ENCODE results near the gene COPG2. TPM values are rescaled to one million over a fixed set of nuclear protein-coding genes. Genes with fewer than 3 reads are reported as not detected.

COPG2 gene
- total and polyA plus RNA-seq, 2 of the 4 experiments (the other 2 are of a cell fraction), result 18.1 to 50.0 TPM

- ChIA-PET POLR2A (ENCODE audit: unreplicated experiment) (interaction anchor here (0.6 kb wide), 1 partner anchor 55 kb away, joined by 3 read pairs; no protein-coding TSS in a partner anchor), CTCF (no interaction called here)
- Histone ChIP-seq H3K9me1 (ENCODE audit: insufficient read depth, low read length) (no peaks in the 10 kb centered on the region), H2BK5ac (ENCODE audit: low read depth, low read length, poor library complexity, severe bottlenecking) (no peak overlapping the region), H4K8ac (ENCODE audit: low read depth in 2 of 2, low read length in 2 of 2) (no peak overlapping the region), H2AK9ac (replicated peaks; ENCODE audit: low read depth, low read length, poor library complexity) (no peak overlapping the region), H3K4me3 (ENCODE audit: insufficient read depth, low read depth, low read length) (no peak overlapping the region), H3K4me2 (ENCODE audit: low read depth, low read length) (no peak overlapping the region), H4K91ac (ENCODE audit: insufficient read depth, low read depth, low read length) (no peak overlapping the region), H3K36me3 (ENCODE audit: control insufficient read depth, insufficient read depth, low read length) (no peaks in the 10 kb centered on the region), H3K27ac (ENCODE audit: insufficient read depth, low read length) (no peak overlapping the region), H3K4ac (ENCODE audit: low read depth, low read length) (no peak overlapping the region), H4K20me1 (ENCODE audit: insufficient read depth, low read length) (no peaks in the 10 kb centered on the region), H2AFZ (replicated peaks; ENCODE audit: low read length, poor library complexity) (peak overlapping the region; percentile 64), H2BK120ac (ENCODE audit: low read depth, low read length) (no peak overlapping the region), H3K18ac (ENCODE audit: low read depth, low read length) (no peak overlapping the region), H3K4me1 (ENCODE audit: control insufficient read depth, insufficient read depth, low read length) (peaks cover 7% of the 10 kb centered on the region), H2BK20ac (ENCODE audit: low read depth, low read length) (no peak overlapping the region), H3K14ac (replicated peaks; ENCODE audit: low read depth, low read length) (no peak overlapping the region), H3K79me1 (ENCODE audit: low read depth in 1 of 2, low read length in 2 of 2) (no peaks in the 10 kb centered on the region), H3K9ac (ENCODE audit: low read depth, low read length) (no peak overlapping the region), H3K56ac (ENCODE audit: extremely low read depth, insufficient read depth, low read length) (no peak overlapping the region), H3K27me3 (ENCODE audit: control insufficient read depth, insufficient read depth, low read length) (peaks cover 5% of the 10 kb centered on the region), H2AK5ac (ENCODE audit: low read depth, low read length) (no peak overlapping the region), H3K9me3 (ENCODE audit: control insufficient read depth, insufficient read depth, low read length) (no peaks in the 10 kb centered on the region), H2BK15ac (ENCODE audit: low read depth, low read length) (no peak overlapping the region), H3K23ac (ENCODE audit: low read depth, low read length) (no peak overlapping the region), H4K5ac (ENCODE audit: low read depth, low read length) (no peak overlapping the region)
- 32% methylated on average over 33 of the region's 67 CpGs; no CpG with 5 or more reads in 1 of the 2 experiments for WGBS, 2 experiments (ENCODE audit: extremely low coverage in 2 of 2, insufficient read length in 1 of 2)
- intact Hi-C loops (cut with micrococcal nuclease) (loop anchor here (5.0 kb wide), 1 partner anchor 44 kb away; the partner anchor contains the start of gene CEP41), in situ Hi-C loops (cut with MboI; ENCODE audit: low sequenced_read_pairs) (loop anchor here (10.0 kb wide), 1 partner anchor 412 kb away; the partner anchor contains the start of gene KLHDC10), dilution Hi-C loops (cut with HindIII; ENCODE audit: low sequenced_read_pairs, unreplicated experiment) (no loop called here)
- no peak for DNase-seq
- BruUV-seq (replicated peaks), result no TSS peak
- no peak for TF ChIP-seq MAZ (IDR thresholded peaks at IDR 0.05; ENCODE audit: borderline replicate concordance, low read depth, low read length)
- 0 out of 2 replicates have a peak, but pooled peaks have one; percentile 20 for TF ChIP-seq CTCF (conservative IDR thresholded peaks at IDR 0.05; ENCODE audit: low read depth, low read length)
- TF ChIP-seq SMC3 (IDR thresholded peaks at IDR 0.05; ENCODE audit: low read depth, low read length), result no peak
- no peak for ATAC-seq (ENCODE audit: low read depth)
These were observed 182.2 kb downstream of the COPG2 start for GRCh38 chr7:130486114-130486953.
